Activated CD8-positive, alpha-beta memory T cell treated with anti-CD3 and anti-CD28 coated beads, Interleukin-2, amount 50 U/mL, for 24 hours (primary cell): ENCODE data around the gene GYPB.
"Not testable (repeated sequence)": the region's sequence is repeated elsewhere in the genome, so short reads cannot be mapped to it uniquely, and the experiment has no call there.

Experiments used
- DNase-seq: peaks from one replicate; pipeline ENCODE4 v3.0.0-alpha.2; 2020; ENCODE audit errors: extremely low read depth

The GYPB gene

DNA sequence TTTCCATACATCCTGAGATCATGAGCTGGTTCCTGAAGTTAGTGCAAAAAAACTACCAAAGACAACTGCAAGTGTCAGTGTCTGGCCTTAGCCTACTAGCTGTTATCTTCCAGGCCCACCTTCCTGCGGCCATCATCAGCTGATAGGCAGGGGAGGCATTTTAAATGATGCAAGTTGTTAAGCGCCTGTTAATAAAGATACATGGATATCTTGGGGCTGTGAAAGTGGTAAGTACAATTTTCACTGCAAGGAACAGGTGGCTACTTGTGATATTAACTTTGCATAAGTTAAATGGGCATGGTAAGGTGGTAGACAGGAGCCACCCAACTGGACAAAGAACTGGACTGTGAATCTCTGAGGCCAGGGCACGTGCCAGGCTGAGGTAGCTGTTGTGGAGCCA, at the start of gene GYPB:
Gene GYPB, minus strand, starts transcription at position 104 of the 400 bp plus-strand sequence. Its CDS starts 93 bp downstream, at position 11.
- not testable (repeated sequence) for DNase-seq

- DNase-seq: not testable (repeated sequence)
Observed at GRCh38 chr4:144061556-144061955, 42.4 kb upstream of the GYPB start.

- not testable (repeated sequence) for DNase-seq
Observed at GRCh38 chr4:144060234-144060859, 41.2 kb upstream of the GYPB start.

GRCh38 chr4:144056800-144057199, 37.6 kb upstream of the GYPB start:
- no peak for DNase-seq

DNA sequence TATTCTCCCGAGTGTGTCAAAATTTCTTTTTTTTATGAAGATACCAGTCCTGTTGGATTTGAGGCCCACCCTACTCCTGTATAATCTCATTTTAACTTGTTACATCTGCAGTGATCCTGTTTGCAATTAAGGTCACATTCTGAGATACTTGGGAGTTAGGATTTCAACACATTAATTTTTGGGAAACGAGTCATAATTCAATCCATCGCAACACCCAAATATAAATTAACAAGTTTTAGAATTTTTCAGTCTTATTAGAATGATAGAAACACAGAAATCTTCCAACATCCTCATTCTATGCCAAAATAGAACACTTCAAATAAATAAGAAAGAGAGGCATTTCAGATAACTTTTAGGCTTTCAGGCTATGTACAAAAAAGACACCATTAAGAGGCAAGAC, 36.2 kb upstream of the GYPB start:
- DNase-seq: not testable (repeated sequence)

GRCh38 chr4:144051494-144051893, 32.3 kb upstream of the GYPB start:
- not testable (repeated sequence) for DNase-seq

DNA sequence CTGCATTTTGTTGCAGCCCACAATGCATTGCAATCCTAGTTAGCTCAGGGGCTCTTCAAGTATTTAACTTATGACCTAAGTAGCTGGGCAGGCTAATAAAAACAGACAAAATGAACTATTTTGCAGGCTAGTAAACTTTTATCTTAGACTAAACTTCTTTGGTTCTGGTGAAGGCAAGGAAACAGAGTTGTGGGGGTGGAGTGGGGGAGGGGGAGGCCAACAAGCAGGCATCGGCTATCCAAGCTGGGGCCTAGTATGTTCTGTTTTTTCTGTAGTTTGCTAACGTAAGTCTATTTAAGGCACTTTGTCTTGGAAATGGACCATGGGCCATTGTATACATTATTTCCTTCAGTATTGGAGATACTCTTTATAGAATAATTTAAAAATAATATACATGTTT, 31.5 kb upstream of the GYPB start:
- not testable (repeated sequence) for DNase-seq

- not testable (repeated sequence) for DNase-seq
Observed at GRCh38 chr4:144049495-144050424, 30.6 kb upstream of the GYPB start.

DNA sequence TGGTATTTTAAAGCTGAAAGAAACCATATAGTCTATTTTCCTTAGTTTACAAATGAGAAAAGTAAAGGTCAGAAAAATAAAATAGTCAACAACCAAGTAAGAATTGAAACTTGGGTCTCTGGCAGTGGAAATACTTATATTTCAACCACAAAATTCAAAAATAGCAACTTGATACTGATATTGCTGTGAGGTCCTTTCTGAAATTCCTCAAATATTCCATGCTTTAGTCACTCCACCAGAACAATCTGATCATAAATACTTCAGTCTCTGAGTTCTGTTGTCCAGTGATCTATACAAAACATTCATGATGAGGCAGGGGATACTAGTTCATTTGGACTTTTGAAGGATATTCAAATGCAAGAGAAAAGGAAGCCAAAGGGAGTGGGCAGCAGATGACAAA, 25.8 kb upstream of the GYPB start:
- not testable (repeated sequence) for DNase-seq

DNA sequence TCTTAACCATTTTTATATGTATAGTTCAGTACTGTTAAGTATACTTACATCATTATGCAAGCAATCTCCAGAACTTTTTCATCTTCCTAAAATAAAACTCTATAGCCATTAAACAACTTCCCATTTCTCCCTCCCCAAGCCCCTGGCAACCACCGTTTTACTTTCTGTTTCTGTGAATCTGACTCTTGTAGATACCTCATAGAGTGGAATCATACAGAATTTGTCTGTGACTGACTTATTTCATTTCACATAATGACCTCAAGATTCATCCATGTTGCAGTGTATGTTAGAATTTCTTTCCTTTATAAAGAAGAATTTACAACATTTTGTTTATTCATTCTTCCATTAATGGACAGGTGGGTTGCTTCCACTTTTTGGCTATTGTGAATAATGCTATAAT, 13.4 kb upstream of the GYPB start:
- not testable (repeated sequence) for DNase-seq

DNA sequence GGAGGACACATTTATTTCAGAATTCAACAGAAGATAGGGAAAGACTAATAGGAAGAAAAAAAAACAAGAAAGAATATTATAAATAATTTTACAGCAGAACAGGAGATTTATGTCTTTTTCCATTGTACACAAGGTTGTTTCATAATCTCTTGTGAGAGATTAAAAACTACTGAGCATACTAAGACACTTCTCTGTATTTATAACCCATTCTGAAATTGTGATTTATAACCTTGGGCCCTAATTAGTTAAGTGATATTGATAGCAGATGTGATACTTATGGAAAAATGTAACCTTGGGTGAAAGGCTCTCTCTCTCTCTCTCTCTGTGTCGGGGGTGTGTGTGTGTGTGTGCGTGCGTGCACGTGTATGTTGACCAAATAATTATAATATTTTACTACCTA, 12.7 kb upstream of the GYPB start:
- not testable (repeated sequence) for DNase-seq

DNA sequence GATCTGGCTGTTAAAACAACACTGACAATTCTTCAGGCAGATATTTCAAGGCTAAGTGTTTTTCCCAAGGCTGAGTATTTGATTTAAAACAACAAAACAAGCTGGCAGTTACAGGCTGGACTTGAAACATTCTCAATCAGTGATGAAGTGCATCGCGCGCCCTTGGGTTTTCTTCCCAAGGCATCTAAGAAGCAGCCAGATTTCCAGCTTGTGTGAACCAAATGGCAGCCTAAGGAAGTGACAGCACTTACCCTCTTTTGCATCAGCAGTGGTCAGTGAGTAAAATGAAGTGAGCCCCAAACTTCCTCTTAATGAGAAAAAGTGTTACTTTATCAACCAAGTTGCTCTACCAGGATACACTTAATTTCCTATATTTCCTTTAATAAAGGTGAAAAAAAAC, 12.2 kb upstream of the GYPB start:
- DNase-seq: not testable (repeated sequence)

- DNase-seq: not testable (repeated sequence)
Observed at GRCh38 chr4:144030708-144031107, 11.5 kb upstream of the GYPB start.

DNA sequence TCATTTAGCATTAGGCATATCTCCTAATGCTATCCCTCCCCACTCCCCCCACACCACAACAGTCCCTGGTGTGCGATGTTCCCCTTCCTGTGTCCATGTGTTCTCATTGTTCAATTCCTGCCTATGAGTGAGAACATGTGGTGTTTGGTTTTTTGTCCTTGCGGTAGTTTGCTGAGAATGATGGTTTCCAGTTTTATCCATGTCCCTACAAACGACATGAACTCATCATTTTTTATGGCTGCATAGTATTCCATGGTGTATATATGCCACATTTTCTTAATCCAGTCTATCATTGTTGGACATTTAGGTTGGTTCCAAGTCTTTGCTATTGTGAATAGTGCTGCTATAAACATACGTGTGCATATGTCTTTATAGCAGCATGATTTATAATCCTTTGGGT, 7.5 kb upstream of the GYPB start:
- not testable (repeated sequence) for DNase-seq

DNA sequence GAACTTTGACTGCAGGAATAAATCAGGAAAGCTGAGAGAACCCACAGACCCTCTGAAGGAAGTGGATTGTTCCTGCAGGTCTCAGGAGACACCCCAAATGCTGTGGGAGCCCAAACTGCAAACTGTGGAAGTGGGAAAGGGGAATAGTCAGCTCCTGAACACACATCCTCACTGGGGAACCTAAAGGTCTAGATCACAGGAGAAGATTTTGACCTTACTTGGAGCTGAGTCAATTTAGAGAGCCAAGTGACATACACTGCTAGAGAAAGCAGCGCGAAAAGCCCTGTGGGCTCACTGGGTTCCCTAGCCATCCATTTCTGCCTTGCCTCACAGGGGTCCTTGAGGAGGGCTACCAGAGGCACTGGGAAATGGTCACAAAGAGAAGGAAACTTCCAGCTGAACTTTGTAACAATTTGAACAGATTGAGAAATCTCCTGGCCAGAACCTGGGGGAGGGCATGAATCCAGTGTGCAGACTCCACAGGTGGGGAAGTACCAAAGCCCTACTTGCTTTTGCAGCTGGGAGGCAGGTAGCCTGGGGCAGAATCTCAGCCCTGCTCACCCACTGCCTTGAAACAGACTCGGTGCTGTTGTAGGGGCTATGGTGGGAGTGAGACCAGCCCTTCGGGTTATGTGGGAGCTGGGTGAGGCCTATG, 5.3 kb upstream of the GYPB start:
- DNase-seq: not testable (repeated sequence)

- DNase-seq: not testable (repeated sequence)
Observed at GRCh38 chr4:144022772-144023400, 3.7 kb upstream of the GYPB start.

- DNase-seq: not testable (repeated sequence)
Observed at GRCh38 chr4:144021336-144021990, 2.3 kb upstream of the GYPB start.

GRCh38 chr4:144018223-144019000, 768 bp downstream of the GYPB start:
- DNase-seq: not testable (repeated sequence)

GRCh38 chr4:144017271-144017670, 1.9 kb downstream of the GYPB start:
- DNase-seq: not testable (repeated sequence)

DNA sequence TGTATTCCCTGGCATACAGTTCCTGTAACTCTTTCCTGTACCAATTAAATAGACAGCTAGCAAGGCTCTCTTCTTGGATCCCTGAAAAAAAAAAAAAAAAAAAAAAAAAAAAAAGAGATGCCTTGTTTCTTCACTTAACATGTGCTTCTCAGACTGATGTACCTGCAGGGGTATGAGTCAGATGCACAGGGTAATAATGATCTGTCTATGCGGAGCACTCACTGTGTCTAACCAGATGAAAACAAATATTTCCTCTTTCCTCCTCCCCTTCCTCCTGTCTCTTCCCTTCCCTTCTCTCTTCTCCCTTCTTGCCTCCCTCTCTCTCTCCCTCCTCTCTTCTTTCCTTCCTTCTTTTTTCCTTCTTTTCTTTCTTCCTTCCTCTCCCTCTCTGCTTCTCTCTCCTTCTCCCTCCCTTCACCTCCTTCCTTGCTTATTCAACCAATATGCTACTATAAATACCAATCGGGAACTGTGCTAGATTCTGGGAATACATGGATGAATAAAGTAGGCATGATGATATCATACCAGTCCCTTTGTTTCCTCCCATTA, 3.0 kb downstream of the GYPB start:
- not testable (repeated sequence) for DNase-seq
